Stimulated activated CD8-positive, alpha-beta memory T cell treated with anti-CD3 and anti-CD28 coated beads, Interleukin-15, amount 100 ng/mL, for 48 hours (primary cell): ENCODE data around the gene TSPAN32.
"Not testable (repeated sequence)": the region's sequence is repeated elsewhere in the genome, so short reads cannot be mapped to it uniquely, and the experiment has no call there.

Source experiments
- DNase-seq, 2 donors: peaks; one replicate each; pipeline ENCODE4 v3.0.0-alpha.2; 2020; ENCODE audit warnings: low read depth in 2 of 2

Gene TSPAN32

GRCh38 chr11:2286350-2286749, 15.5 kb upstream of the TSPAN32 start:
- not testable (repeated sequence) for DNase-seq

- no peak for DNase-seq
Measured at GRCh38 chr11:2287091-2287490, 14.7 kb upstream of the TSPAN32 start.

GRCh38 chr11:2289350-2289749, 12.5 kb upstream of the TSPAN32 start:
- DNase-seq = no peak

- DNase-seq = no peak
Measured at GRCh38 chr11:2289859-2290258, 12.0 kb upstream of the TSPAN32 start.

- no peak for DNase-seq
Measured at GRCh38 chr11:2290351-2290841, 11.4 kb upstream of the TSPAN32 start.

GRCh38 chr11:2293531-2293971, 8.3 kb upstream of the TSPAN32 start:
- no peak for DNase-seq

GRCh38 chr11:2293984-2294925, 7.6 kb upstream of the TSPAN32 start:
- DNase-seq = no peak

GRCh38 chr11:2294926-2295290, 6.9 kb upstream of the TSPAN32 start:
- DNase-seq = no peak

GRCh38 chr11:2295971-2296912, 5.6 kb upstream of the TSPAN32 start:
- no peak for DNase-seq

GRCh38 chr11:2296913-2297622, 4.7 kb upstream of the TSPAN32 start:
- no peak for DNase-seq

- DNase-seq = no peak
Measured at GRCh38 chr11:2297623-2298030, 4.2 kb upstream of the TSPAN32 start.

GRCh38 chr11:2298131-2298794, 3.5 kb upstream of the TSPAN32 start:
- DNase-seq = no peak

GRCh38 chr11:2298795-2299761, 2.7 kb upstream of the TSPAN32 start:
- no peak for DNase-seq

- no peak for DNase-seq
Measured at GRCh38 chr11:2299773-2300172, 2.0 kb upstream of the TSPAN32 start.

- DNase-seq = no peak
Measured at GRCh38 chr11:2300290-2300935, 1.4 kb upstream of the TSPAN32 start.

GRCh38 chr11:2300936-2301630, 730 bp upstream of the TSPAN32 start:
- DNase-seq = no peak

- no peak for DNase-seq
Measured at GRCh38 chr11:2302306-2302895, 588 bp downstream of the TSPAN32 start.

- DNase-seq = no peak
Measured at GRCh38 chr11:2302896-2303626, 1.2 kb downstream of the TSPAN32 start.
